HT-29 (cell line): ENCODE results near the gene CCHCR1. TPM values are rescaled to one million over a fixed set of nuclear protein-coding genes. Genes with fewer than 3 reads are reported as not detected.
"Not testable (repeated sequence)": the region's sequence is repeated elsewhere in the genome, so short reads cannot be mapped to it uniquely, and the experiment has no call there.

Source experiments
- DNase-seq: peaks from one replicate; pipeline ENCODE4 v3.0.0-alpha.2; 2015; ENCODE audit warnings: low spot score
- total RNA-seq: library from RNA; depleted of rRNA; stranded (reverse); fragments of >200 nt; shearing (Covaris generic); gene quantifications from 2 replicates; pipeline ENCODE4 v1.2.3, GENCODE V29; 2014; rRNA removed

Gene CCHCR1
- 30.8 and 38.0 TPM in 2 replicates for total RNA-seq

GRCh38 chr6:31157513-31158139, at the start of gene CCHCR1:
Gene CCHCR1 (minus strand): TSS chr6:31157802. CDS start chr6:31157600, 202 bp downstream.
- DNase-seq, result no peak

- no peak for DNase-seq
Observed at GRCh38 chr6:31205638-31206037, 48.0 kb upstream of the CCHCR1 start.

GRCh38 chr6:31204751-31205145, 47.1 kb upstream of the CCHCR1 start:
- DNase-seq, result no peak

- peak; percentile 87 for DNase-seq
Observed at GRCh38 chr6:31203345-31203979, 45.9 kb upstream of the CCHCR1 start.

- DNase-seq, result peak; percentile 56
Observed at GRCh38 chr6:31202259-31203166, 44.9 kb upstream of the CCHCR1 start.

- DNase-seq, result not testable (repeated sequence)
Observed at GRCh38 chr6:31199105-31199452, 41.5 kb upstream of the CCHCR1 start.

GRCh38 chr6:31197559-31198305, 40.1 kb upstream of the CCHCR1 start:
- peak; percentile 89 for DNase-seq

- DNase-seq, result not testable (repeated sequence)
Observed at GRCh38 chr6:31196251-31197022, 38.8 kb upstream of the CCHCR1 start.

- not testable (repeated sequence) for DNase-seq
Observed at GRCh38 chr6:31195308-31195979, 37.8 kb upstream of the CCHCR1 start.

- no peak for DNase-seq
Observed at GRCh38 chr6:31194061-31194834, 36.6 kb upstream of the CCHCR1 start.

GRCh38 chr6:31193206-31193605, 35.6 kb upstream of the CCHCR1 start:
- DNase-seq, result no peak

- peak; percentile 87 for DNase-seq
Observed at GRCh38 chr6:31192431-31193105, 35.0 kb upstream of the CCHCR1 start.

GRCh38 chr6:31190488-31190887, 32.9 kb upstream of the CCHCR1 start:
- no peak for DNase-seq

- DNase-seq, result not testable (repeated sequence)
Observed at GRCh38 chr6:31189223-31189622, 31.6 kb upstream of the CCHCR1 start.

GRCh38 chr6:31187780-31188194, 30.2 kb upstream of the CCHCR1 start:
- DNase-seq, result peak; percentile 47

- DNase-seq, result peak; percentile 70
Observed at GRCh38 chr6:31186052-31186734, 28.6 kb upstream of the CCHCR1 start.

- peak; percentile 36 for DNase-seq
Observed at GRCh38 chr6:31185695-31186051, 28.1 kb upstream of the CCHCR1 start.

GRCh38 chr6:31183859-31184258, 26.3 kb upstream of the CCHCR1 start:
- not testable (repeated sequence) for DNase-seq
